LoVo (cell line): ENCODE results near the gene TRIM25.
A peak's percentile ranks its signal among the peaks of the same experiment; 100 is the strongest.

ENCODE experiments used
- DNase-seq: peaks from one replicate; pipeline ENCODE4 v3.0.0-alpha.2; 2016; ENCODE audit warnings: low spot score

The TRIM25 gene

DNA sequence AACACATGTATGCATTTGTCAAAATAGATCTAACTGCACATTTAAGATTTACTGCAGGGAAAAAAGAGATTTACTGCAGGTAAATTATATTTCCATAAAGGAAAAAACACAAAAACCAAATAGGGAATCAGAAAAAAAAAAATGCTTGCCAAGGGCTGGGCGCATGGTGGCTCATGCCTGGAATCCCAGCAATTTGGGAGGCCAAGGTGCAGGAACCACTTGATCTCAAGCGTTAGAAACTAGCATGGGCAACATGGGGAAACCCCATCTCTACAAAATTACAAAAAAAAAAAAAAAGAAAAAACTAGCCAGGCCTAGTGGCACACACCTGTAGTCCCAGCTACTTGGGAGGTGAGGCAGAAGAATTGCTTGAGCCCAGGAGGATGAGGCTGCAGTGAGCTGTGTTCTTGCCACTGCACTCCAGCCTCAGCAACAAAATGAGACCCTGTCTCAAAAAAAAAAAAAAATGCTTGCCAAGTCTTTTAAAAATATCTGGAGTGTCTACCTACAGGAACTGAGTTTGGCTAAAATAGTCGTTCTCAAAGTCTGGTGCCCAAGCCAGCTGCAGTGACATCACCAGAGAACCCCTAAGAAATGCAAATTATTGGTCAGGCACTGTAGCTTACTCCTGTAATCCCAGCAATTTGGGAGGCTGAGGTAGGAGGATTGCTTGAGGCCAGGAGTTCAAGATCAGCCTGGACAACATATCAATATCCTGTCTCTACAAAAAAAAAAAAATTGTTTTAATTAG is 17.5 kb downstream of the TRIM25 start:
- DNase-seq, result no peak

DNA sequence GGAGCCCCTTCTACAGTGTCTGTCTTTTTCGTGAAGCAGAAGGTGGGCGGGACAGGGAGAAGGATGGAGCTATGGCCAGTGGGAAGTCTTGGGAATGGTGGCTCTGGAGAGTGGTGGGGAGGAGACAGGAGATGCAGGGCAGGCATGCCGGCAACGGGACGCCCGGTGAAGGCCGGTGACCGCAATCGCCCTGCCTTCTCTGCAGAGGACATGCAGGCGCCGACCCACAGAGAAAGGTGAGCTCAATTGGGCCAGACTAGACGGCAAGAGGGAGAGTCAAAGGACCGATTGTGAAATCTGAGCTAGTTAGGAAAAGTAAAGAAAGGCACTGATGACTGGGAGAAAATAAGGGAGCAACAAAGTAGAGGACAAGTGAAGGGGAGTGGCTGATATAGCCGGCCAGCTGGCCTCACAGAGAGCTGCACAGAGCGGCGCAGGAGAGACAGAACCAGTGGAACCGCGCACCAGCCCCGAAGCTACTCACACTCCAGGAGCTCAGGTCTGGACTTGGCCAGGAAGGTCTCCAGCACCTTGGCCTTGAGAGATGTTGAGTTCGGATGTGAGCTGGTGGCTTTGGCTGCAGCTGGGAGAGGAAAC is 18.9 kb downstream of the TRIM25 start:
- DNase-seq, result no peak

DNA sequence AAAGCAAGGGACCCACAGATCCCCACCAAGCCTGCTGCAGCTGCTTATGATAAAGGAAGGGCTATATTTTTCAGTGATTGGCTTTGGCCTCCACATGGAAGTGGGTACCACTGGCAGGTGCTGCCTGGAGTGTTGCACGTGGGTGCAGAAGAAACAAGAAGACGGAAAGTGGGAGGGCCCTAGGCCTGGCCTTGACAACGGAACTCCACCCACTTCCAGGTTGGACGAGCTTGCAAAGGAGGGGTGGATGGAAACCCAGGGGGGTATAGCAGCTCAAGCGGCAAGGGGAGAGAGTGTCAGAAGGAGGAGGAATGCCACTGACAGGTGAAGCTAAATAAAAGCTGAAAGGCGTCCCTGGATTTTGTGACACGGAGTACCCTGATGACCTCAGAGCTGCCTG is 20.3 kb downstream of the TRIM25 start:
- no peak for DNase-seq

DNA sequence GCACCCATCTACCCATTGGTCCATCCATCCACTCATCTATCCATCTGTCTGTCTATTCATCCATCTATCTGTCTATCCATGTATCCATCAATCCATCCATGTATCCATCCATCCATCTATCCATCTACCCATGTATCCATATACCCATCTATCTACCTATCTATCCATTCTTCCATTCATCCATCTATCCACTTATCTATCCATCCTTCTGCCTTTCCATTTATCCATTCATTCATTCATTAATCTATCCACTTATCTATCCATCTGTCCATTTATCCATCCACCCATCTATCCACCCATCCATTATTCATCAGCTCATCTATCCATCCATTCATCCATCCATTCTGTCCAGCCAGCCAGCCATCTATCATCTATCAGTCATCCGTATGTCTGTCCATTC is 21.5 kb downstream of the TRIM25 start:
- no peak for DNase-seq

DNA sequence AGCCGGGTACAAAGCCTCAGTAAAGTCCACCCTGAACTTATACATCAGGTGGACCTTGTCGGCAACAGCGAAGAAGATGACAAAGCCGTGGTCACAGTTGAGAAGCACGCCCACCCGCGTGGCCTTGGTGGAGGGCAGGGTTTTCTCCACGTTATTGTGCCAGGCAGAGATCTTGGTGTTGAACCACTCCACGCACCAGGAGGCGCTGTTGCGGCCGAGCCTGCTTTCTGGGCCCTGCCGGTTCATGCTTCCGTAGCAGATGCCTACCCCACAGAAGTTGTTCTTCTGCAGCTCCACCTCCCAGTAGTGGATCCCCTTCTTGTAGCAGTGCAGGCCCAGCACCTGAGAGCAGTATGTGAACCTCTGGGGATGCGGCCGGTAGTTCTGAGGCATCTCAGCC is 22.1 kb downstream of the TRIM25 start:
- no peak for DNase-seq

DNA sequence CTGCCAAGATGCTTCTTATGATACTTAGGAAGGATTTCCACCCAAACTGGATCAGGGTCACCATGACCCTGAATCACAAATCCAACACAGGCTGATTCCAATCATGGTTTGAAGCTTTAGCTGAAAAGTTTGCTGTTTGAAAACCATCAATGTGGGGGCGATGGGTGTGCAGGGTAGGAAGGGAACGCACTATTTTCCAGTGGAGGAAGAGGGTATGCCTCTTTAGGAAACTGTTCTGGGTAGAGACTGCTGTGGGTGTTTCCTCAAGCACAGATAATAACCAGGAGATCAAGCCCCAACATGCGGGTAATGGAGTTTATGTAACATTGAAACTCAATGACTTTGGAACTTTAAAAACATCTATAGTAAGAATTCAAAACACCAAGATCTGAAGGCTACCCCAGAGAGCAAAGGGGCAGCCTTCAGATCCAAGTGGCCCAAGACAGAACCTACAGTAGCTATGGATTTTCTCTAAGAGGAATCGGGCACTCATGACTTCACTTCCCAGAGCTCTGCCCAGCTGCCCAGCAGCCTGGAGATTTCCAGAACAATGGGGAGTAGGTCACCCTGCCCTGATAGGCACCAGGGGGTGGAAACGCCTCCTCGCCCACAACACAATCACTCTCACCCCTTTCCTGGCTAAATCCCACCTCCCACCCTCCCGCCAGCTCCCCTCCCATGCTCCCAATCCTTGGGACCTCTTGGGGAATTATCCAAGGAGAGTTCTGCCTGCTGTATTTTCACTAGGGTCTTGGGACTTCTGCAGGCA is 22.8 kb downstream of the TRIM25 start:
- DNase-seq, result no peak

DNA sequence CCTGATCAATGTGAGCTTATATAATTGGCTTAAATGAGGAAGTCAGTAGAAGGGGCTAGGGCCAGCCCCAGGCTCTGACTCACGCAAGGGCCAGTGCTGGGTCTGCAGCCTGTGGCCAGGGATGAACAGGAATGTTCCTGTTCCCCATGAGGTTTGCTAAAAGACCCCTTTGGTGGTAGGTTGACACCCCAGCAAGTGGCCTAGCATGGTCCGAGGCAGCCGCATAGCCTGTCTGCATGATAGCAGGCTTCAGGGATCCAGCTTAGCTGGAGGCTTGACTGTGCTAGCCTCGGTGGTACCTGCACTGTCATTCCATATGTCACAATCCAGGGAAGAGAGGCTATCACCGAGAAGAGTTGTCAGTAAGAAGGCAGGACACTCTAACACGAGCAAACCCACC is 23.5 kb downstream of the TRIM25 start:
- no peak for DNase-seq

DNA sequence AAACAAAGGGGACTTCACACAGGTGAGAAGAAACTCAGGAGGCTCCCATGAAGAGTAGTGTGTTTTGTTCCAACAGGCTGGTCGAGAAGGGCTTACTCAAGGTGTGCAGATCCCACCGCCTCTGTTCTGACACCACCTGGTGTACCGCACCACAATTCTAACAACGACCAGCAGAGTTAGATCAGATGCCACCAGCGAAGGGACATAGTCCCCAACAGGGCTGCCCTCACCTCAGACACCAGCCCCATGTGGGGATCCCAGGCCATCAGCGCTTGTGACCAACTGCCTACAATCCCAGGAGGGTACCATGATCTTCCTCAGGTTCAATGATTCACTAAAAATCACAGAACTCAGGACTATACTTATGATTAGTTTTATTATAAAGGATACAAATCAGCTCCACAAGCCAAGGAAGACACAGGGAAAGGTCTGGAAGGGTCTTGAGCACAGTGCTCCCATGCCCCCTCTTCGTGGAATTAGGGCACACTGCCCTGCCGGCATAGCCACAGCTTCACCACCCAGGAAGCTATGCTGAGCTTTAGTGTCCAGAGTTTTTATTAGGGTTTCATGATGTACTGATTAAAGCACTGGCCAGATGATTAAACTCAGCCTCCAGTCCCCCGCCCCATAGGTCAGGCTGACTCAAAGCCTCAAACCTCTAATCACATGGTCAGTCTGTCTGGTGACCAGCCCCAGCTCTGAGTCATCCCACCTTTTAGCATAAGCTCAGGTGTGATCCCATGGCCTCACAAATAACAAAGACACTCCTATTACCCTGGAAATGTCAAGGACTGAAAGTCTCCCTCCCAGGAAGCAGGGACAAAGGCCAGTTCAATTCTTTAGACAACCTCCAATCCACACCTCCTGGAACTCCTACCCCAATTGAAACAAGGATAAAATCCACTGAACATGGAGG is 26.0 kb downstream of the TRIM25 start:
- peak; percentile 83 for DNase-seq

DNA sequence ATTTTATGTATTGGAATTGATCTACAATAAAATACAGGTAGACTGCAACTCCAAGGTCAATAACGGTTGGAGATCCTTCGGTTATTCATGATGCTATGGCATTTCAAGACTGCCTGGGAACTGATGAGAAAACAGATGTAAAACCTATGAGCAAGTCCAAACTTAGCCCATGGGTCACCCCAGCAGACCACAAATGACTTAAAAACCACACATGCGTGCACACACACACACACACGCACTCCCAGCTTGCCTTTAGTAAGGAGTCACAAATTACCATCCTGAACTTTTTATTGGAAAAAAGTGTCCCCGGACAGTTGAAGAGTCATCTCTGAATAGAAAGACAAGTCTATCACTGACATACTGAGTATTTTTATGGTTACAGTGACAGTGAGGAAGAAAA is 26.7 kb downstream of the TRIM25 start:
- DNase-seq, result no peak

DNA sequence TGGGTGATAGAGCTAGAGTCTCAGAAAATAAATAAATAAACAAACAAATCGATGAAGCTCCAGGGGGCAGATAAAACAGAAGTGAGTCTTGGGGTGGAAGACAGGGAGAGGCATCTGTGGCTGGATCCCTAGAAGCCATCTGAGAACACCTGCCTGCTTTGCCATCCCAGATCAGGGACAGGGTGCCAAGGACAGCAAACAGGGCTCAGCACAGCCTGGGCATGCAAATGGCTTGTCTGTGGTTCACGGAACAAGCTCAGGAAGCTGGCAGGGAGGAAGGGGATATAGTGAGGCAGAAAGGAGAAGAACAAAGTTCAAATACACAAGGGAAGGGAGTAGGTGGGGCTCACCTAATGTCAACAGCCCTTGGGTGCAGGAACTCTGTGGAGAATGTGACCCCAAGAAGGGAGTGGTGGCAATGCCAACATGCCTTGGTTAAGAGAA is 27.5 kb downstream of the TRIM25 start:
- DNase-seq, result peak; percentile 72

DNA sequence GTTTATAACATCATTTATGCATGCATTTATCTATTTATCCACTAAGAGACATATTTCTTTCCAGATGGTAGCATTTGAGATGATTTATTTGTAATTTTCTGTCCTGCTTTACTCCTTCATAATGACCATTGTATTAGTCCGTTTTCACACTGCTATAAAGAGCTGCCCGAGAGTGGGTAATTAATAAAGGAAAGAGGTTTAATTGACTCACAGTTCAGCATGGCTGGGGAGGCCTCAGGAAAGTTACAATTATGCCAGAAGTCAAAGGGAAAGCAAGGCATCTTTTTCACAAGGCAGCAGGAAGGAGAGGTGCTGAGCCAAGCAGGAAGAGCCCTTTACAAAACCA is 28.6 kb downstream of the TRIM25 start:
- DNase-seq, result no peak

DNA sequence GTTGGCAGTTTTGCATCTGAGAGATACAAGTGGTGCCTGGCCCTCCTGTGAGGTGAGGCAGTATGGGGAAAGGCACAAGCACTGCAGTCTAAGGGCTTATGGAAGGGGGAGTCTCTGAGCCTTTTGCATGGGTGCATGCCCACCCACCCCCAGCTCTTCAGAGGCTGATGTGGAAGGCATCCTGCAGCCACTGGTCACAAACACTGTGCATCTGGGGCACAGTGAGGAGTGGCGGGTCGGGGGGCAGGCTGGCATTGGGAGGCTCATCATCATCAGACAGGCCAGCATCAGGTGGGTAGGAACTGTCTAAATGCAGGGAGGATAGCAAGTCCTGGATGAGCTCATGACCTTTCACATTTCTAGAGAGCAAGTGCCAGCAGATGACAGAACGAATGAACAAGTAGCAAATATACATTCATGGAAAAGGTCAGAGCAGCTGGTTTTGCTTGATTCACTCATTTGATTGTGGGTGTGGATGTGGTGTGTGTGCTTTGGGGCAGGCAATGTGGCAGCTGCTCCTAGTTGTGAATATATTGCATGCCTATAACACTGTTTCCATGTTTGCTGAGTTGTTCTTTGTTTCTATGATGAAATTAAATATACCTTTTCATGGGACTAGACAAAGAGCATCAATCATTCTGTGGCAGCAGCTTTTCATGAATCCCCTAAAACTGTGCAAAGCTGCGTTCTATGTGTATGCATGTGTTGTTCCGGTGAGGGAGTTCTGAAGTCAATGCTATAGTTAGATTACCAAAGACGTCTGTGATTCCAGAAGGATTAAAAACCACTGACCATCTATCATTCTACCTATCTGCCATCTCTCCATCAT is 29.2 kb downstream of the TRIM25 start:
- DNase-seq, result no peak

DNA sequence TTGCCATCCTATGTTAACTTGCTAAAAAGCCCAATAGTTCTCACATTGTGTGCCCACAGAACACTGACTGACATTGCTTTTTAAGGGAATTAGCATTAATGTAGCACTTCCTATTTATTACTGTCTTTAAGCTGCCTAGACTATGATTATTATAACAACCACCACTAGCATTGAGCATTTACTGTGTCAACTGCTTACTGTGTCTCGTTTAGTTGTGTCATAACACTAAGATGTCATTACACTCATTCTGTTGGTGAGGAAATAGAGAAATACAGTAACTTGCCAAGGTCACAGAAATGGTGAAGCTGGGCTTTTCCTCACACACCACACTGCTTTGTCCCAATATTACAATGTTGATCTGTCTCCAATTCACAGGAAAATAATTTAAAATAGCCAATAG is 30.2 kb downstream of the TRIM25 start:
- no peak for DNase-seq

DNA sequence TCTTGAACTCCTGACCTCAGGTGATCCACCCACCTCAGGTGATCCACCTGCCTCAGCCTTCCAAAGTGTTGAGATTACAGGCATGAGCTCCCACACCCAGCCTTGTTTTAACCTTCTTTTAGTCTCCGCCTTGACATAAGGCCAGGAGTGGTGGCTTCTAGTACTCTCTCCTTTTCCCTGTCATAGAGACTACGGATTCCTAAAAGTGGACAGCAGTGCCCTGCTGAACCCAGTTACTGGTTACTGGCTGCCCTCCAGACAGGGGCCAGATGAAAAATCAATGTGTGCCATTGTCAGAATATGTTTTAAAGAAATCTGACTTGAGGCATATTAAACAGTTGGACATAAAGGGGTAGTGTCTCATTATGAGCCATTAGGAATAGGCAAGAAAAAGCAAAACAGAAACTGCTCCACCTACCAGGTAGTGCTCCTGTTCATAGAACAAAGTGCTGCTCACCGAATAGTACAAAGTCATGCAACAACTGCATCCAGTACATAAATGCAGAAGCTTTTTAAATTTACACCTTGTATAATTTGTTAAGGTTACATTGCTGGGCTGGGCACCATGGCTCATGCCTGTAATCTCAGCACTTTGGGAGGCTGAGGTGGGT is 32.1 kb downstream of the TRIM25 start:
- DNase-seq, result no peak

DNA sequence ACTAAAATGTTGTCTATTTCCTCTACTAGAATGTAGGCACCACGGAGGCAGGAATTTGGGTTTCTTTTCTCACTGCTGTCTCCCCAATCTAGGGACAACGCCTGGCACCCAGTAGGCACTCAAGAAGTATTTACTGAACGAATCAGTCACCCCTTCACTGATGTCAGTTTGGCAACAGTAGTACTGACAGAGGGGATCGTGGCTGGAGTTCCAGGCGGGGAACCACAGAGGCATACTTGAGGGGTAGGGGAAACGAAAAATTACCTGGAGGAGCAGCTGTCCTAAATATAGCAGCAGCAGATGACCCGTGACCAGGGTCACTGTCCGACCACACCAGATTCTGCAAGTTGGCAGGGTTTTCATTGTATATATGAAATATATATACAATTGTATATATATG is 33.3 kb downstream of the TRIM25 start:
- DNase-seq, result no peak

DNA sequence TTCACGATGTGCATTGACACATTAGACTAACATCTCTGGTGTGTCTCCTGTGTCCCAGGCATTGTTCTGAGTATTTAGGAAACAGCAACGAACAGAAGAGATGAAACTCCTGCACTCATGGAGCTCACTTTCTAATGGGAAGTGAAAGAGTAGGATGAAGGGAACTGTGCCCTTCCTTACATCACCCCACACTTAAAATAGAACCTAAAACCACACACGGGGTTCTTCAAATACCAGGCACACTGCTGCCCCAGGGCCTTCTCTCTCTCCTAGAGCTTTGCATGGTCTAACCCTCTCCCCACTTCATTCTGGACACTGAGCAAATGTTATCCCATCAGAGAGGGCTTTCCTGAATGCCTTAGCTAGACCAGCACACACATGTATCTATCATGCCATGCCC is 33.7 kb downstream of the TRIM25 start:
- DNase-seq, result no peak

DNA sequence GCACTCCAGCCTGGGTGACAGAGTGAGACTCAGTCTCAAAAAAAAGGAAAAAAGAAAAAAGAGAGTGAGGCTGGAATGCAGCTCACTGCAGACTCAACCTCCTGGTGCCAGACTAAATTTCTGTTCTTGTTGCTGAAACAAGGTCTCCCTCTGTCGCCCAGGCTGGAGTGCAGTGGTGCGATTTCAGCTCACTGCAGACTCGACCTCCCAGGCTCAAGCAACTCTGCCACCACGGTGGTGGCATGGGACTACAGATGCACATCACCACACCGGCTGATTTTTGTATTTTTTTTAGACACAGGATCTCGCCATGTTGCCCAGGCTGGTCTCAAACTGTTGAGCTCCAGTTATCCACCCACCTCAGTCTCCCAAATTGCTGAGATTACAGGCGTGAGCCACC is 34.6 kb downstream of the TRIM25 start:
- no peak for DNase-seq

DNA sequence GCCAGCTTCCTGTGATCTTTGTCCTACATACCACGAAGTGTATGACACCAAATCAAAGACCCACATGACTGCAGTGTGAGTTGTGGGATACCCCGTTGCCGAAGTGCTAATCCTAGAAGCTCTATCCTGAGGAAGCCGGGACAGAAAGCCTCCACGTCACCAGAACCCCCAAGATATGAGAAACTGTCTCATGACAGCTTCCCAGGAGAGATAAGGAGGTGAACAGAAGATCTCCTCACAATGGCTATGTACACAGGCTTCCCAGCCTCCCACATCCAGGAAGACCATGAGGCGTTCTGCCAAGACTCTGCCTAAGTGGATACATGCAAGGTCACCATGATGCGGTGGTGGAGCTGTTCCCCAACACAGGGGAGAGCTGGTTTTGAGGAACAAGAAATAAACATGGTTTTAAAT is 37.1 kb downstream of the TRIM25 start:
- no peak for DNase-seq

DNA sequence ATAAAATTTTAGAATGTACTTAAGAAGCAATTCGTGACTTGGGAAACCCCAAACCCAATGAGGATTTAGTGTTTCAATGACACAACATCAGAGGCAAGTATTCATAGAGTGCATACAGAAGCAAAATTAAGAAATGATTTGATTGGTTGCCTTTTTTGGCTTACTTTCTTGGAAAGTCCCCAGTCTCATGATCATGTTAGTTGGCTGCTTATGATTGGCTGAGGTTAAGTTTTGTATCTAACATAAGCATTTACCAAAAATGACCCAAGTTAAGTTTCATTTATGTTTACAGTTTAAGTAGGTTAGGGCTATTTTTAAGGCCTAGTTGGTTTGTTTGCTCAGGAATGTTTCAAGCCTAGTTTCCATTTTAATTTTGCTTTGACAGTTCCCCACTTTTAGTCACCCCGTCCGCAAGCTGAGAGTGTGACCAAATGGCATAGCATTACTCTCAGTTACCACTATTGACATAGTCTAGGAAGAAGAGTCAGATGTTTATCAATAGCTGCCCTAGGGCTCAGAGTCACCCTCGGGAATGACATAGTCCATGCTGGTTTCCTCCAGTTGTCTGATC is 43.7 kb downstream of the TRIM25 start:
- no peak for DNase-seq

DNA sequence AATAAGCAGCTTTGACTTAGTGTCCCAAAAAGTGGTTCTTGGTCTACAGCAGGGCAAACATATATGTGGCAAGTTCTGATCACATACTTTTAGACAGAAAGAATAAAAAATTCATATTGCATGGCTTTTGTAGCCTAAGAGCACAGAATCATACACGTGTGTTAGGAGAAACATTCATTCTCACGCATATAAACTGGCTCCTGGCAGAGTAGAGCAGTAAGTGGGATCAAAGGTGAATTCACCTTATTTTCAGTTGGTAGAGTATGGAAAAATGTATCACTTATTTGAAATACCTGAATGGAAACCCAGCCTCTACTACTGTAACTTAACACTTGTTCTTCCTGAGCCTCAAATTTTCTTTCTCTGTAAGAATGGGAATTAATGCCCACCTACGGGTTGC is 45.1 kb downstream of the TRIM25 start:
- no peak for DNase-seq

DNA sequence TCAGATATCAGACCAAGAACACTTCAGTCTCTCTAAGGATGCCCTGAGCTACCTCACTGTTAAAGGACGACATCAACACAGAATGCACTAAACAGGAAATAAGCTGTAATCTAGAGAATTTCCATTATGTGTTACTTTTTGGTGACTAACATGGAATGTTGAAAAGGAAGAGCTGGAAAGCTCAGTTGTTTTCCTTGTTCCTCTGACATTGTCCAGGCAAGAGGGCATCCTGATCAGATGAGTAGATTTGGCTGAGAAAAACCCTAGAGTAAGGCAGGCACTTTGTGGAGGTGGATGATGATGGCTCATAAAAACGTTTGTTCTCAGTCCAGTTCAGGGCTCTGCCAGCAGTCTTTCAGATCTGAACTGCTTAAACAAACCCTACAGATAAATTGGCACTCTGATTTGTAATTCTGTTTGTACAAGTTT is 45.9 kb downstream of the TRIM25 start:
- no peak for DNase-seq
